ENCODE results near the gene PPP2R5C. TPM values are rescaled to one million over a fixed set of nuclear protein-coding genes. Genes with fewer than 3 reads are reported as not detected.
"Not testable (repeated sequence)": the region's sequence is repeated elsewhere in the genome, so short reads cannot be mapped to it uniquely, and the experiment has no call there.

The PPP2R5C gene
- total RNA-seq, 4 donors from 2014 or later = 63.3 to 113 (median 75.9) TPM

- H3K4me3 ChIP-seq = no peak overlapping the region
- TF ChIP-seq, protein P1, sequence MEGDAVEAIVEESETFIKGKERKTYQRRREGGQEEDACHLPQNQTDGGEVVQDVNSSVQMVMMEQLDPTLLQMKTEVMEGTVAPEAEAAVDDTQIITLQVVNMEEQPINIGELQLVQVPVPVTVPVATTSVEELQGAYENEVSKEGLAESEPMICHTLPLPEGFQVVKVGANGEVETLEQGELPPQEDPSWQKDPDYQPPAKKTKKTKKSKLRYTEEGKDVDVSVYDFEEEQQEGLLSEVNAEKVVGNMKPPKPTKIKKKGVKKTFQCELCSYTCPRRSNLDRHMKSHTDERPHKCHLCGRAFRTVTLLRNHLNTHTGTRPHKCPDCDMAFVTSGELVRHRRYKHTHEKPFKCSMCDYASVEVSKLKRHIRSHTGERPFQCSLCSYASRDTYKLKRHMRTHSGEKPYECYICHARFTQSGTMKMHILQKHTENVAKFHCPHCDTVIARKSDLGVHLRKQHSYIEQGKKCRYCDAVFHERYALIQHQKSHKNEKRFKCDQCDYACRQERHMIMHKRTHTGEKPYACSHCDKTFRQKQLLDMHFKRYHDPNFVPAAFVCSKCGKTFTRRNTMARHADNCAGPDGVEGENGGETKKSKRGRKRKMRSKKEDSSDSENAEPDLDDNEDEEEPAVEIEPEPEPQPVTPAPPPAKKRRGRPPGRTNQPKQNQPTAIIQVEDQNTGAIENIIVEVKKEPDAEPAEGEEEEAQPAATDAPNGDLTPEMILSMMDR (IDR thresholded peaks at IDR 0.05) = no peak
- no peak for TF ChIP-seq EP300 (IDR thresholded peaks at IDR 0.05)
- TF ChIP-seq POLR2A (IDR thresholded peaks at IDR 0.05) = no peak
- peaks cover 0 to 11% (median 0%) of the 10 kb centered on the region in 4 donors for H3K9me3 ChIP-seq
- 37 to 45% methylated on average over 3 of the region's 3 CpGs for WGBS, 2 donors
- no peak overlapping the region for H3K27ac ChIP-seq
- peaks cover 0 to 3% of the 10 kb centered on the region in 2 donors for H3K27me3 ChIP-seq
- DNase-seq (ENCODE audit: low spot score in 2 of 2) = no peak
- no peaks in the 10 kb centered on the region for H3K4me1 ChIP-seq
- H3K36me3 ChIP-seq = no peaks in the 10 kb centered on the region
Observed at GRCh38 chr14:101738703-101739320, 22.7 kb upstream of the PPP2R5C start.

DNA sequence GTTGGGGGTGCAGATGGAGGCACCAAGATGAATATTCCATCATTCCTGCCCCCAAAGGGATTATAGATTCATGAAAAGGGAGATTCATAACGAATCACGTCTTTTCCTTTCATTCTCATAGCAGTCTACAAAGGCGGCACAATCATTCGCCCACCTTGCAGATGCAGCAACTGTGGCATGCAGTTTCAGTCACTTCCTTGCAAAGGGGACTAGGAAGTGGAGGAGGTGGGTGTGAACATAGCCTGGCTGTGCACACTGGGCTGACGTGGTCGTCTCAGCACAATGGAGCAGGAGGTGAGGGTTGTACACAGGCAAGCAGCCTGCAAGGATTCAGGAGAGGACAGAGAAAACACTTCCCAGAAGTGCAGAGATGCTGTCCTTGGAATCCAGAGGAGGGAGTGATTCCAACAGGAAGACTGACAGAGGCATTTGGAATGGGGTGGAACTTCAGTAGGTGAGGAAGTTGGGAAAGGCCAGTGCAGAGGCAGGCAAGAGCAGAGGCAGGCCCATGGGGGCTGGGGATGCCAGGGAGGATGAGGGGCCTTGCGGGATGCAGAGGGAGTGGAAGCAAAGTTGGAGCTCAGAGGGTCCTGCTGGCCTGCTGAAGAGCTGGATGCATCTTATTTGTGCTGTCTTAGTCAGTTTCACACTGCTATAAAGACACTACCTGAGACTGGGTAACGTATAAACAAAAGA, 21.9 kb upstream of the PPP2R5C start:
- H3K4me1 ChIP-seq = no peaks in the 10 kb centered on the region
- WGBS, 2 donors = 62 to 72% methylated on average over 8 of the region's 8 CpGs
- H3K9me3 ChIP-seq = peaks cover 0 to 11% (median 0%) of the 10 kb centered on the region in 4 donors
- no peak overlapping the region for H3K4me3 ChIP-seq
- H3K36me3 ChIP-seq = no peaks in the 10 kb centered on the region
- H3K27ac ChIP-seq = no peak overlapping the region
- TF ChIP-seq EP300 (IDR thresholded peaks at IDR 0.05) (no peak), POLR2A (IDR thresholded peaks at IDR 0.05) (no peak)
- TF ChIP-seq, protein P1 (IDR thresholded peaks at IDR 0.05) = no peak
- H3K27me3 ChIP-seq = peaks cover 0 to 3% of the 10 kb centered on the region in 2 donors
- DNase-seq (ENCODE audit: low spot score in 2 of 2) = no peak

DNA sequence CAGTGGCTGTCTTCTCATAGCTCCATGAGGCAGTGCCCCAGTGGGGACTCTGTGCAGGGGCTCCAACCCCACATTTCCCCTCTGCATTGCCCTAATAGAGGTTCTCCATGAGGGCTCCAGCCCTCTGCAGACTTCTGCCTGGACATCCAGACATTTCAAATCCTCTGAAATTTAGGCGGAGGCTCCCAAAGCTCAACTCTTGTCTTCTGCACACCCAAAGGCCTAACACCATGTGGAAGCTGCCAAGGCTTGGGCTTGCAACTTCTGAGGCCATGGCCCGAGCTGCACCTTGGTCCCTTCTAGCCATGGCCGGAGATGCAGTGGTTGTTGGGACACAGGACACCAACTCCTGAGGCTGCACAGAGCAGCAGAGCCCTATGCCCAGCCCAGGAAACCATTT, 20.5 kb upstream of the PPP2R5C start:
- peaks cover 0 to 11% (median 0%) of the 10 kb centered on the region in 4 donors for H3K9me3 ChIP-seq
- H3K27me3 ChIP-seq = peaks cover 0 to 3% of the 10 kb centered on the region in 2 donors
- no peak for TF ChIP-seq POLR2A (IDR thresholded peaks at IDR 0.05)
- H3K36me3 ChIP-seq = no peaks in the 10 kb centered on the region
- no peak overlapping the region for H3K4me3 ChIP-seq
- WGBS, 2 donors = 95 to 100% methylated on average over 3 of the region's 3 CpGs
- H3K4me1 ChIP-seq = no peaks in the 10 kb centered on the region
- no peak for DNase-seq (ENCODE audit: low spot score in 2 of 2)
- H3K27ac ChIP-seq = no peak overlapping the region

DNA sequence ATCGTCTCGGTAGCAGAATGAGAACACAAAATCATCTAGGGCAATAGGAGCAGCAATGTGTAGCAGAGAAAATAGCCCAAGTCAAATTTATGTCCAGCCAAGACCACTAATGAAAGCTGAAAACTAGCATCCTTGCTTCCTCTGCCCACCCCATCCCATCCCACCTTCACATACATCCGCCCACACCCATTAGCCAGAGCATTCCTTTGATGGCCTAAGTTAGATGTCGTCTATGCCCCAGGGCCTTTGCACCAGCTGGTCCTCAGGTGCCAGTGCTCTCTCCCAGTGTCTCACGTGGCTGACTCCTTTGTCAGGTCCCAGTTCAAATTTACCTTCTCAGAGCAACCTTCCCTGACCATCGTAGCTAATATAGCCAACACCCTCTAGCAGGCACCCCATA, 17.8 kb upstream of the PPP2R5C start:
- no peaks in the 10 kb centered on the region for H3K4me1 ChIP-seq
- no peaks in the 10 kb centered on the region for H3K27me3 ChIP-seq
- no peak for DNase-seq (ENCODE audit: low spot score in 2 of 2)
- TF ChIP-seq EP300 (IDR thresholded peaks at IDR 0.05) = no peak
- TF ChIP-seq, protein P1 (IDR thresholded peaks at IDR 0.05) = no peak
- TF ChIP-seq POLR2A (IDR thresholded peaks at IDR 0.05) = no peak
- no peak overlapping the region for H3K27ac ChIP-seq
- H3K4me3 ChIP-seq = no peak overlapping the region
- no peaks in the 10 kb centered on the region for H3K36me3 ChIP-seq
- 85 to 90% methylated on average over 6 of the region's 6 CpGs for WGBS, 2 donors
- peaks cover 0 to 11% (median 0%) of the 10 kb centered on the region in 4 donors for H3K9me3 ChIP-seq

DNA sequence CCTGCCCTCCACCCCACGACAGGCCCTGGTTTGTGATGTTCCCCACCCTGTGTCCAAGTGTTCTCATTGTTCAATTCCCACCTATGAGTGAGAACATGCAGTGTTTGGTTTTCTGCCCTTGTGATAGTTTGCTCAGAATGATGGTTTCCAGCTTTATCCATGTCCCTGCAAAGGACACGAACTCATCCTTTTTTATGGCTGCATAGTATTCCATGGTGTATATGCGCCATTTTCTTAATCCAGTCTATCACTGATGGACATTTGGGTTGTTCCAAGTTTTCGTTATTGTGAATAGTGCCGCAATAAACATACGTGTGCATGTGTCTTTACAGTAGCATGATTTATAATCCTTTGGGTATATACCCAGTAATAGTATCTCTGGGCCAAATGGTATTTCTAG, 17.1 kb upstream of the PPP2R5C start:
- H3K4me3 ChIP-seq; H3K4me1 ChIP-seq; H3K27me3 ChIP-seq; DNase-seq (ENCODE audit: low spot score in 2 of 2); H3K27ac ChIP-seq; H3K36me3 ChIP-seq: not testable (repeated sequence)
- peaks cover 0 to 11% (median 0%) of the 10 kb centered on the region in 4 donors for H3K9me3 ChIP-seq
- WGBS, 2 donors = 88 to 89% methylated on average over 6 of the region's 6 CpGs

GRCh38 chr14:101749756-101750155, 11.8 kb upstream of the PPP2R5C start:
- H3K9me3 ChIP-seq; H3K4me1 ChIP-seq; DNase-seq (ENCODE audit: low spot score in 2 of 2); H3K27ac ChIP-seq; H3K36me3 ChIP-seq; H3K4me3 ChIP-seq: not testable (repeated sequence)
- WGBS, 2 donors = 71% methylated on average over 5 of the region's 5 CpGs
- peaks cover 0 to 27% of the 10 kb centered on the region in 2 donors for H3K27me3 ChIP-seq

Measured in tibial nerve (tissue), 4 donors.